Keratinocyte (primary cell): ENCODE results near the gene WDR6.
A peak's percentile ranks its signal among the peaks of the same experiment; 100 is the strongest.

ENCODE experiments used
- EZH2 ChIP-seq: IDR thresholded peaks from one replicate; pipeline ENCODE4 v1.6.1; 2012; ENCODE audit warnings: inconsistent platforms, mild to moderate bottlenecking, low read length, moderate library complexity
- TF ChIP-seq, protein P1 (sequence below), 3 experiments: IDR thresholded peaks in 1 of 3; conservative IDR thresholded peaks in 1 of 3; optimal IDR thresholded peaks in 1 of 3; 2 replicates in 2 of 3; 3 replicates in 1 of 3; pipeline versions ENCODE3 to v1.5.1; 2011; ENCODE audit warnings: low read length in 3 of 3, mild to moderate bottlenecking in 3 of 3, moderate library complexity in 2 of 3, control low read depth in 1 of 3, inconsistent platforms in 1 of 3; ENCODE audit not compliant: insufficient read depth in 2 of 3; ENCODE audit errors: extremely low read depth in 1 of 3

DNA sequence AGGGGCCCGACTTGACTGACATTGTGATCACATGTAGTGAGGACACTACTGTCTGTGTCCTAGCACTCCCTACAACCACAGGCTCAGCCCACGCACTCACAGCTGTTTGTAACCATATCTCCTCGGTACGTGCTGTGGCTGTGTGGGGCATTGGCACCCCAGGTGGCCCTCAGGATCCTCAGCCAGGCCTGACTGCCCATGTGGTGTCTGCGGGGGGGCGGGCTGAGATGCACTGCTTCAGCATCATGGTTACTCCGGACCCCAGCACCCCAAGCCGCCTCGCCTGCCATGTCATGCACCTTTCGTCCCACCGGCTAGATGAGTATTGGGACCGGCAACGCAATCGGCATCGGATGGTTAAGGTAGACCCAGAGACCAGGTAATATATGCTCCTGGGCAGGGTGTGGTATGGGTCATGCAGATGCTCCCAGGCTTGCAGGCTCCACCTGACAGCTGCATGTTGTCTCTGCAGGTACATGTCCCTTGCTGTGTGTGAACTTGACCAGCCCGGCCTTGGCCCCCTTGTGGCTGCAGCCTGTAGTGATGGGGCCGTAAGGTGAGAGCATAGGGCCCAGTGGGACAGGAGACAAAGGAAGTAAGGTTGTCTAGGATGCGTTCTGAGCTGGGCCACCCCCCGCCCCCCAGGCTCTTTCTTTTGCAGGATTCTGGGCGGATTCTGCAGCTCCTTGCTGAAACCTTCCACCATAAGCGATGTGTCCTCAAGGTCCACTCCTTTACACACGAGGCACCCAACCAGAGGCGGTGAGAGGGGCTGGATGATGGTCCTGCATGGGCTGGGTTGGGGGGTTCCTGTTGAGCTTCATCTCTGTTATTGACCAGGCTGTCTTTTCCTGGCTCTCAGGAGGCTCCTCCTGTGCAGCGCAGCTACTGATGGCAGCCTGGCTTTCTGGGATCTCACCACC, 6.8 kb downstream of the WDR6 start:
- TF ChIP-seq, protein P1, sequence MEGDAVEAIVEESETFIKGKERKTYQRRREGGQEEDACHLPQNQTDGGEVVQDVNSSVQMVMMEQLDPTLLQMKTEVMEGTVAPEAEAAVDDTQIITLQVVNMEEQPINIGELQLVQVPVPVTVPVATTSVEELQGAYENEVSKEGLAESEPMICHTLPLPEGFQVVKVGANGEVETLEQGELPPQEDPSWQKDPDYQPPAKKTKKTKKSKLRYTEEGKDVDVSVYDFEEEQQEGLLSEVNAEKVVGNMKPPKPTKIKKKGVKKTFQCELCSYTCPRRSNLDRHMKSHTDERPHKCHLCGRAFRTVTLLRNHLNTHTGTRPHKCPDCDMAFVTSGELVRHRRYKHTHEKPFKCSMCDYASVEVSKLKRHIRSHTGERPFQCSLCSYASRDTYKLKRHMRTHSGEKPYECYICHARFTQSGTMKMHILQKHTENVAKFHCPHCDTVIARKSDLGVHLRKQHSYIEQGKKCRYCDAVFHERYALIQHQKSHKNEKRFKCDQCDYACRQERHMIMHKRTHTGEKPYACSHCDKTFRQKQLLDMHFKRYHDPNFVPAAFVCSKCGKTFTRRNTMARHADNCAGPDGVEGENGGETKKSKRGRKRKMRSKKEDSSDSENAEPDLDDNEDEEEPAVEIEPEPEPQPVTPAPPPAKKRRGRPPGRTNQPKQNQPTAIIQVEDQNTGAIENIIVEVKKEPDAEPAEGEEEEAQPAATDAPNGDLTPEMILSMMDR (optimal IDR thresholded peaks at IDR 0.05 in 1 of 3, IDR thresholded peaks at IDR 0.05 in 1 of 3, conservative IDR thresholded peaks at IDR 0.05 in 1 of 3; ENCODE audit: extremely low read depth in 1 of 3, insufficient read depth in 2 of 3, low read length in 3 of 3), result peak in 2 of 3 experiments; percentile 61 to 68
- TF ChIP-seq EZH2, result no peak
